PC-9 (cell line): Measurements from ENCODE around the gene TMEM108. TPM values are rescaled to one million over a fixed set of nuclear protein-coding genes. Genes with fewer than 3 reads are reported as not detected.

ENCODE experiments used
- BruUV-seq: library from RNA; stranded (reverse); fragments of 400-500 nt; replicated peaks from 2 replicates; lab custom pipeline; 2021; lab: Mats Ljungman, UMichigan
- CTCF ChIA-PET: fragments of 300-600 bp; sonication (Branson Sonifier 250); formaldehyde crosslinking; loops from one replicate; lab custom pipeline; 2022; ENCODE audit warnings: antibody characterized with exemption; lab: Charles Lee
- POLR2A ChIA-PET: fragments of 300-600 bp; sonication (Branson Sonifier 250); formaldehyde crosslinking; loops from one replicate; lab custom pipeline; 2022; ENCODE audit warnings: antibody characterized with exemption; ENCODE audit not compliant: unreplicated experiment; lab: Charles Lee
- DNase-seq, 2 experiments: peaks; one replicate each; pipeline versions ENCODE4 v3.0.0 to v3.0.0-alpha.2; 2015 to 2022; ENCODE audit warnings: mixed read lengths in 1 of 2
- H2AFZ ChIP-seq: fragments of 200-600 bp; sonication (generic); 2 replicates; pipeline ENCODE4 v1.8.1; 2017; ENCODE audit warnings: antibody characterized with exemption
- H3F3A ChIP-seq: fragments of 200-600 bp; sonication (generic); 2 replicates; pipeline ENCODE4 v1.8.1; 2017; ENCODE audit warnings: antibody characterized with exemption, mild to moderate bottlenecking, low read depth; ENCODE audit not compliant: insufficient read depth
- H3K27ac ChIP-seq: fragments of 200-600 bp; sonication (generic); 2 replicates; pipeline ENCODE4 v1.6.1; 2016; ENCODE audit warnings: mixed run types
- H3K27me3 ChIP-seq: fragments of 200-600 bp; sonication (generic); 2 replicates; pipeline ENCODE4 v1.6.1; 2016; ENCODE audit warnings: low read depth, mixed run types; ENCODE audit not compliant: insufficient read depth
- H3K36me3 ChIP-seq: fragments of 200-600 bp; sonication (generic); 2 replicates; pipeline ENCODE4 v1.6.1; 2016; ENCODE audit warnings: low read depth, mixed run types
- H3K4me1 ChIP-seq: fragments of 200-600 bp; sonication (generic); replicated peaks from 2 replicates; pipeline ENCODE4 v1.6.1; 2016; ENCODE audit warnings: mixed run types; ENCODE audit not compliant: insufficient read depth
- H3K4me2 ChIP-seq: fragments of 200-600 bp; sonication (generic); 2 replicates; pipeline ENCODE4 v1.6.1; 2017; ENCODE audit warnings: mixed run types
- H3K4me3 ChIP-seq: fragments of 200-600 bp; sonication (generic); 2 replicates; pipeline ENCODE4 v1.6.1; 2016; ENCODE audit warnings: mixed run types
- H3K79me2 ChIP-seq: fragments of 200-600 bp; sonication (generic); 2 replicates; pipeline ENCODE4 v1.6.1; 2017; ENCODE audit warnings: low read depth, mixed run types
- H3K9me2 ChIP-seq: fragments of 200-600 bp; sonication (generic); 2 replicates; pipeline ENCODE4 v1.8.1; 2017; ENCODE audit warnings: mild to moderate bottlenecking; ENCODE audit not compliant: insufficient read depth
- H3K9me3 ChIP-seq: fragments of 200-600 bp; sonication (generic); 2 replicates; pipeline ENCODE4 v1.8.1; 2016; ENCODE audit warnings: low read depth; ENCODE audit not compliant: insufficient read depth
- H4K20me1 ChIP-seq: fragments of 200-600 bp; sonication (generic); 2 replicates; pipeline ENCODE4 v1.8.1; 2017; ENCODE audit not compliant: insufficient read depth
- CTCF ChIP-seq: fragments of 200-600 bp; sonication (generic); conservative IDR thresholded peaks from 2 replicates; pipeline ENCODE4 v1.6.1; 2017; ENCODE audit warnings: mixed run types, antibody characterized with exemption, mild to moderate bottlenecking, moderate library complexity
- EZH2 ChIP-seq: fragments of 200-600 bp; sonication (generic); IDR thresholded peaks from 2 replicates; pipeline ENCODE4 v1.8.0; 2017; ENCODE audit warnings: antibody characterized with exemption, low read depth
- intact Hi-C: fragments of 100-400 bp; cut with micrococcal nuclease; formaldehyde crosslinking; loops from one replicate; pipeline ENCODE4 v1.10.0; 2022; ENCODE audit not compliant: unreplicated experiment
- total RNA-seq: library from RNA; stranded (reverse); gene quantifications from 2 replicates; pipeline ENCODE4 v1.2.3, GENCODE V29; 2021

The TMEM108 gene
- total RNA-seq, 1 experiment from 2014 or later, result not detected

- Histone ChIP-seq H3K4me2 (no peak overlapping the region), H2AFZ (no peak overlapping the region), H3K9me2 (no peaks in the 10 kb centered on the region; the same call in 1 of the 2 replicates), H3F3A (no peaks in the 10 kb centered on the region), H3K27me3 (no peaks in the 10 kb centered on the region), H3K9me3 (no peaks in the 10 kb centered on the region), H3K79me2 (no peaks in the 10 kb centered on the region), H3K36me3 (no peaks in the 10 kb centered on the region), H4K20me1 (no peaks in the 10 kb centered on the region), H3K4me1 (no peaks in the 10 kb centered on the region), H3K4me3 (no peak overlapping the region), H3K27ac (no peak overlapping the region)
- TF ChIP-seq EZH2 (no peak), CTCF (no peak)
- CTCF ChIA-PET, result no interaction called here
- DNase-seq, result no peak
- intact Hi-C loops, result no loop called here
- no TSS peak for BruUV-seq
- POLR2A ChIA-PET, result no interaction called here
Observed at GRCh38 chr3:133254716-133255115, 216.5 kb downstream of the TMEM108 start.

GRCh38 chr3:133256787-133257483 lies 218.7 kb downstream of the TMEM108 start:
- BruUV-seq, result no TSS peak
- no peak for DNase-seq
- ChIA-PET CTCF (no interaction called here), POLR2A (no interaction called here)
- H3K36me3 ChIP-seq, result no peaks in the 10 kb centered on the region
- no peaks in the 10 kb centered on the region for H3K9me3 ChIP-seq
- no peaks in the 10 kb centered on the region for H3K27me3 ChIP-seq
- H2AFZ ChIP-seq, result no peak overlapping the region
- H3K4me3 ChIP-seq, result no peak overlapping the region
- H3K9me2 ChIP-seq, result no peaks in the 10 kb centered on the region; the same call in 1 of the 2 replicates
- H3K4me1 ChIP-seq, result no peaks in the 10 kb centered on the region
- TF ChIP-seq CTCF, result no peak
- TF ChIP-seq EZH2, result no peak
- H3F3A ChIP-seq, result no peaks in the 10 kb centered on the region
- intact Hi-C loops, result no loop called here
- no peak overlapping the region for H3K4me2 ChIP-seq
- no peak overlapping the region for H3K27ac ChIP-seq
- no peaks in the 10 kb centered on the region for H4K20me1 ChIP-seq
- no peaks in the 10 kb centered on the region for H3K79me2 ChIP-seq

GRCh38 chr3:133258358-133258757 lies 220.2 kb downstream of the TMEM108 start:
- no peak overlapping the region for H2AFZ ChIP-seq

More at GRCh38 chr3:133258358-133258757, 220.2 kb downstream of the TMEM108 start:
- no peaks in the 10 kb centered on the region for H3K79me2 ChIP-seq
- DNase-seq, result no peak
- no peak overlapping the region for H3K4me2 ChIP-seq
- H3K9me3 ChIP-seq, result no peaks in the 10 kb centered on the region
- BruUV-seq, result no TSS peak
- no peak overlapping the region for H3K4me3 ChIP-seq
- no peak overlapping the region for H3K27ac ChIP-seq
- intact Hi-C loops, result no loop called here
- H3K27me3 ChIP-seq, result no peaks in the 10 kb centered on the region
- TF ChIP-seq CTCF (no peak), EZH2 (no peak)
- ChIA-PET CTCF (no interaction called here), POLR2A (no interaction called here)
- no peaks in the 10 kb centered on the region for H3K36me3 ChIP-seq
- no peaks in the 10 kb centered on the region; the same call in 1 of the 2 replicates for H3K9me2 ChIP-seq
- no peaks in the 10 kb centered on the region for H3K4me1 ChIP-seq
- no peaks in the 10 kb centered on the region for H4K20me1 ChIP-seq
- no peaks in the 10 kb centered on the region for H3F3A ChIP-seq
